GM10266 (cell line): ENCODE results near the gene MAU2.
"Not testable (repeated sequence)": the region's sequence is repeated elsewhere in the genome, so short reads cannot be mapped to it uniquely, and the experiment has no call there.

Source experiments
- DNase-seq: peaks from one replicate; pipeline ENCODE4 v3.0.0; 2012; ENCODE audit errors: extremely low spot score
- CTCF ChIP-seq: IDR thresholded peaks from 2 replicates; pipeline ENCODE4 v1.5.1; 2012; ENCODE audit warnings: mild to moderate bottlenecking, low read depth; ENCODE audit not compliant: control insufficient read depth, insufficient read depth; ENCODE audit errors: missing control alignments

The MAU2 gene

DNA sequence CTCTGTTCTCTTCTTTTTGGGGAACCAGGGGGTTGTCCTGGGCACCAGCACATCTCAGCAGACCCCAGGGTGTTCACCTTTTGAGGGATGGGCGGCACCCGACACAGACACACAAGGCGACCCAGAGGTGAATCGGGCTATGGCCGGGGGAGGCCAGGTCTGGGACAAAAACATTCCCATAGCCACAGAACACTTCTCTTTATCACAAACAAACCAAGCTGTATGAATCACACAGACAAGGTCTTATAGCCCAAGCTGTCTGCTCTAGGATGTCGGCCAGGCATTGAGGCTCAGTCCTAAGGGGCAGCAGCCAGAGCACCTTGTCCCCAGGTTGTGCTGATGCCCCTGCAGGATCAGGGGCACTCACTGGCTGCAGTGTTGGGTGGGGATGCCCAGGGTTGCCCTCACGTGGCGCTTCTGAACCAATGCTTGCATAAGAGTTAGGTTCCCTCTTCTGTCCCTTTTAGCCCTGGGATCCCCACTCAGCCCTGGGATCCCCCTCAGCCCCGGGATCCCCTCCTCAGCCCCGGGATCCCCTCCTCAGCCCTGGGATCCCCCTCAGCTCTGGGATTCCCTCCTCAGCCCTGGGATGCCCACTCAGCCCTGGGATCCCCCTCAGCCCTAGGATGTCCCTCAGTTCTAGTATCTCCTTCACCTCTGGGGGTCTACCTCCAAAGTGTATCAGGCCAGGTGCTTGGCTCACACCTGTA, 26.9 kb downstream of the MAU2 start:
- TF ChIP-seq CTCF: no peak
- DNase-seq: no peak

DNA sequence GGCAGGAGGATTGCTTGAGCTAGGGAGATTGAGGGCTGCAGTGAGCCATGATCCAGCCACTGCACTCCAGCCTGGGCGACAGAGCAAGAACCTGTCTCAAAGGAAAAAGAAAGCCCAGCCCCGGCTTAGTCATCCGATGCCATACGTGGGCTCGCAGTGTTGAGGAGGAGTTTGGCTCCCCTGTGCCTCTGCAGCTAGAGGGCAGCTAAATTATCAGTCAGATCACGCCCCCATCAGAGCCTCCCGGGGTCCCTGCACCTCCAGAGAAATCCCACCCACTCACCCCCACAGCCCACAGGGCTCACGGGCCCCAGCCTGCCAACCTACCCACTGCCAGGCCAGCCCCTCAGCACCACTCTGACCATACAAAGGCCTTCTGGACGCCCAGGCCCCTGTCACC, 27.6 kb downstream of the MAU2 start:
- TF ChIP-seq CTCF: no peak
- DNase-seq: no peak

DNA sequence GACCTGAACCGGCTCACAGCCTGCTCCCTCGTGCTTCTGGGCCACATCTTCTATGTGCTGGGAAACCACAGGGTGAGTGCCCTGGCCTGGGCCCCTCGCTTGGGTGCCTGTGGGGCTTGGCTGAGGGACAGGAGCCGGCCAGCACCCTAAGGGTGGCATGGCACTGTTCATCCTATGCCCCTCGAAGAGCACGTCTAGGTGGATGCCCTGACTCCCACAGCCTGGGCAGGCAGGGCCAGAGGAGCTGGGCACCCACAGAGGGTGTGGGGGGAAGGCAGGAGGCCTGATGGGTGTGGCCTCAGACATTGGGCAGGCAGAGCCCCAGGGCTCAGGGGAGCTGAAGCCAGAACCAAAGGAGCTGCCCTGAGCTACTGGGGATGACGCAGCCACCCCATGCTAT, 28.7 kb downstream of the MAU2 start:
- DNase-seq: no peak
- no peak for TF ChIP-seq CTCF

- DNase-seq: not testable (repeated sequence)
Measured at GRCh38 chr19:19350756-19351155, 30.1 kb downstream of the MAU2 start.

GRCh38 chr19:19352823-19353222, 32.2 kb downstream of the MAU2 start:
- DNase-seq: no peak

GRCh38 chr19:19354007-19354406, 33.4 kb downstream of the MAU2 start:
- TF ChIP-seq CTCF: no peak
- no peak for DNase-seq

More at GRCh38 chr19:19352823-19353222, 32.2 kb downstream of the MAU2 start:
- TF ChIP-seq CTCF: no peak

GRCh38 chr19:19354932-19355331, 34.3 kb downstream of the MAU2 start:
- no peak for TF ChIP-seq CTCF
- DNase-seq: no peak
